Ramos (cell line): ENCODE results near the gene NTN1.

Experiments
- in situ Hi-C: fragments of 300-500 bp; cut with MboI; formaldehyde crosslinking; loops from one replicate; pipeline ENCODE4 v1.14.3; 2022; ENCODE audit warnings: low sequenced_read_pairs; ENCODE audit not compliant: unreplicated experiment

NTN1 gene

DNA sequence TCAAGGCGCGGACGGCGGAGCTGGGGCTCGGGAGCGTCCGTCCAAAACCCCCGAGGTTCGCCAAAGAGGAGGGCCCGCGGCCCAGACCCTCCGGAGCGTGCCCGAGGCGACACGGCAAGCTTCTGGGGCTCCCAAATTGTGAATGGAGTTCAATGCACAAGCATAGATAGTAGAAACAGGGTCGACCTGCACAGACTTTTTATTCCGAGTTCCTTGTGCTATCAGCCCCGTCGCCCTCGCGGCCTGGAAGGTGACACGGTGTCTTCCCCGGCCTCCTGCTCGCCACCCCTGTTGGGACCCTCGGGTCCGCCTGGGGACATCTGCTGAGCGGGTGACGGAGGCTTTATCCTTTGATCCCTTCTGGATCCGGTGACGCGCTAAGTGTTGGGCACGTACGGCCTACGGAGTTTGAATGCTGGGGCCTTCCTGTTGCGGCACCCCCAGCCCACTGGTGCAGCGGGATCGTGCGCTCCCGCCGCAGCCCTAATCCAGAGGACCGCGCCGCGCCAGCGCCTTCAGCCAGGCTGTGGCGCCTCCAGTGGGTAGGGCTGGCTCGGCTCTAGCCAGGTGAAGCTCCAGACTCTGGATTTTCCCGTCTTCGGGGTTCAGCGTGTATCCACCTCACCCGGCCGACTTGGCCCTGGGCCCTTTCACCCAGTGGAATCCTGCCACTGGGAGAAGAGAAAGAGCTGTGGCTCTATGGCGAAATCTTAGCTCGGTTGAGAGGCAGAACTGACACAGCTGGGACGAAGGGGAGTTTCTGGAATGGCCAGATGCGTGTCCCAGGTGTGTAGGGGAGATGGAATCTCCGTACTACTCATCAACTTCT is 17.0 kb upstream of the NTN1 start:
- in situ Hi-C loops, result no loop called here

DNA sequence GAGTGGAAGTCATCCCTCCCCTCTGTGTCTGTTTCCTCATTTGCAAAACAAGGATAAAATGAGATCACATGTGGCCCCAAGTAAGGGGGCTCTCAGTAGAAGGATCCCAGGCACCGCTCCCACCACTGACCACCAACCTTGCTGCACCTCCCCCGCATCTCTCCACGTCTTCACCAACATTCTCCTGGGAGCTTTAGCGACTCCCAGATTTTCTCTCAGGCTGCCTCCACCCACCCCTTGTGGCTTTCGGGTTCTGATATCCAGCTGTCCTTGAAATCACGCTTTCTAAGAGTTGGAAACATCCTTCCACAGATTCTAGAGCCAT is 16.4 kb upstream of the NTN1 start:
- in situ Hi-C loops, result no loop called here

DNA sequence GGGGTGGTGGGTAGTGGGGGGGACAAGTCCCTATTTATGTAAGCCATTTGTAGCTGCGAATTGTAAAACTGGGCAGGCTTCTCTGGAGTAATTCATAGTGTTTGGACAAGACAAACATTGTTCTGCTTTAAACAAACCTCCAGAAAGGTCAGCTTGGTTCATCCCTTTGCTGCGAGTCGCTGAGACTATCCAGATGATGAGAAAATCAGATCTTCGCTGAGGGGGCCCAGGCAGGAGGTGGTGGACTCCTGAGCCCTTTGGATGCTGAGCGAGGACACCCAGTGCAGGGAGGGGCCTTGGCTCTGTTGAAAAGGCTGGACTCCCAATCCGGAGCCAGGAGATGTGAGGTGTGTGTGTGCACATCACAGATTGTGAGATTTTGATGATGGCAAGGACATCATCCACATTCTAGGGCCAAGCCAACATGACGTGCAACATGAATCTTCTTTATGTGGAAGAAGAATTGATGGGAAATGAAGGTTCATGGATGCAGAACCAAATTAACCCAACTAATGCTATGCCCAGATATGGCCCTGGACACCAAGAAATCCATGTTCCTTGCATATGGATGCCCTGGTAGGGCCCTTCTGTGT is 15.0 kb upstream of the NTN1 start:
- in situ Hi-C loops, result no loop called here

DNA sequence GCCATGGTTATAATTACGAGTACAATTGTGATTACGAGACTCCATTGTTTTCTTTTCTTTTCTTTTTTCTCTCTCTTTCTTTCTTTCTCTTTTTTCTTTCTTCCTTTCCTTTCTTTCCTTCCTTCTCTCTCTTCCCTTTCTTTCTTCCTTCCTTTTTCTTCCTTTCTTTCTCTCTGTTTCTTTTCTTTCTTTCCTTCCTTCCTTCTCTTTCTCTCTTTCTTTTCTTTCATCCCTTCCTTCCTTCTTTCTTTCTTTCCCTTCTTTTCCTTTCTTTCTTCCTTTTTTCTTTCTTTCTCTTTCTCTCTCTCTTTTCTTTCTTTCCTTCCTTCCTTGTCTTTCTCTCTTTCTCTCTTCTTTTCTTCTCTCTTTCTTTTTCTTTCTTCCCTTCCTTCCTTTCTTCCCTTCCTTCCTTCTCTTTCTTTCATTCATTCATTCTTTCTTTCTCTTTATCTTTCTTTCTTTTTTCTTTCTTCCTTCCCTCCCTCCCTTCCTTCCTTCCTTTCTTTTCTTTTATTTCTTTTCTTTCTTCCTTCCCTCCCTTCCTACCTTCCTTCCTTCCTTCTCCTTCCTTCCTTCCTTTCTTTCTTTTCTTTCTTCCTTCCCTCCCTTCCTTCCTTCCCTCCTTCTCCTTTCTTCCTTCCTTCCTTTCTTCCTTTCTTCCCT is 14.1 kb upstream of the NTN1 start:
- in situ Hi-C loops, result no loop called here

DNA sequence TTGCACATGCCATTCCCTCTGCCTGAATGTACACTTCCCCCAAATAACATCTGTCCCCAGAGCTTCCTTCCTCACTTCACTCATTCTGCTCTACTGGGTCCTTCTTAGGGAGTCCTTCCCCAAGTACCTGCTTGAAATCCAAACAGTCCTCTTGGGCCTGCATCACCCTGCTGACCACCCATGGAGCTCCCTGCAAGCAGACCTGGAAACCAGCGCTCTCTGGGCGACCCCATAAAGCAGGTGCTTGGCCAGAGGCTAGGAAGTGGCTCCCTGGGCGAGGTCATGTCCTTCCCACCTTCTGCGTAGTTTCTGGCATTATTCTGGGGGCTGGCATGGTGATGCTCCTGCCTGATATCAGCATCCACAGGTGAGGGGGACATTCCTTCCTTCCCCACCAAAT is 12.2 kb upstream of the NTN1 start:
- in situ Hi-C loops, result no loop called here

DNA sequence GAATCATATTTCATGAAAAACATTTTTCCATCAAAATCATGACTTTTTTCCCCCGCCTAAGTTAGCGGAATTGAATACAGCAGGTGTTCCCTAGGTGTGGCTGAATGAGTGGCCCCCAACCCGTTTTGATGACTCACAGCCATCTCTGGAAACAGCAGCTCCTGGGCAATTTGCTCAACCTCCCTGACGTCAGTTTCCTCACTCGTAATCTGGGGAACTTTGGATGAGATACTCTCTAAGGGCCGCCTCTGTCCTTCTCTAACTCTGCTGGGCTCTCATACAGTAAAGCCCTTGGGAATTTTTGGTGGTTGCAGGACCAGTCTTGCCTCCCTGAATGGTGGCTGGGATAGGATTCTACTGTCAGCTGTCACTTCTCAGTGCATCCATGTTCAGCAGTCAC is 11.6 kb upstream of the NTN1 start:
- in situ Hi-C loops, result no loop called here

DNA sequence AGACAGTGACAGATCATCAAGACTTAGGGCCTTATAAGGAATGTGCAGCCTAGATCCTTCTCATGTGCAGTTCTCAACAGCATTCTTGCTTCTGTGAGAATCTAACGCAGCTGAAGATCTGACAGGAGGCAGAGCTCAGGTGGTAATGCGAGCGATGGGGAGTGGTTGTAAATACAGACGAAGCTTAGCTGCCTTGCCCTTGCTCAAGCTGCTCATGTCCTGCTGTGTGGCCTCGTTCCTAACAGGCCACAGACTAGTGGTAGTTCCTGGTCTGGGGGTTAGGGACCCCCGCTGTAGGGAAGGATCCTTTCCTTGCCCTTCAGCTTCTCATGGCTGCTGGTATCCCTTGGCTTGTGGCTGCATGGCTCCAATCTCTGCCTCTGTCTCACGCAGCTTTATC is 10.3 kb upstream of the NTN1 start:
- in situ Hi-C loops, result no loop called here

DNA sequence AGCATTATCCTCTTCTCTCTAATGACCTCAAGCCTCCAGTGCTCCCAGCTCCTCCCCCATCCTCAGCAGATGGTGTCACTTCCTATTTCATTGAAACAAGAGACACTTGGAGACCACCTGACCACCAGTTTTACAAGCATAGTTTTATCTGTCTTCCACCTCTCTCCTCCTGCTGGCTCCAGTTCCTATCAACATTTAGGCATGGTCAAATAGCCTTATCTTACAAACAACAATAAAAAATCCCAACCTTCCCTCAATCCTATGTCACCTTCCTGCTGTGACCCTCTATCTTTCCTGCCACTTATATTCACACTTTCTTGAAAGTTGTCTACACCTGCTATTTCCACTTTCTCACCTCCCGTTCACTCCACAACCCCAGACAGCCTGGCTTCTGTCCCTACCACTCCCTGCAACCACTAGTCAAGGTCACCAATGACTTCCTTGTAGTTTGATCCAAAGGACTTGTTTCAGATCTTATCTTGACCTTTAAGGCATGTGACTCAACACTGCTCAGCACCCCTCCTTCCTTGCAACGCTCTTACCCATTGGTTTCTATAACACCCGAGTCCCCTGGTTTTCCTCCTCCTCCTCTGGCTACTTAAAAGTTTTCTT is 4.3 kb upstream of the NTN1 start:
- in situ Hi-C loops, result no loop called here

DNA sequence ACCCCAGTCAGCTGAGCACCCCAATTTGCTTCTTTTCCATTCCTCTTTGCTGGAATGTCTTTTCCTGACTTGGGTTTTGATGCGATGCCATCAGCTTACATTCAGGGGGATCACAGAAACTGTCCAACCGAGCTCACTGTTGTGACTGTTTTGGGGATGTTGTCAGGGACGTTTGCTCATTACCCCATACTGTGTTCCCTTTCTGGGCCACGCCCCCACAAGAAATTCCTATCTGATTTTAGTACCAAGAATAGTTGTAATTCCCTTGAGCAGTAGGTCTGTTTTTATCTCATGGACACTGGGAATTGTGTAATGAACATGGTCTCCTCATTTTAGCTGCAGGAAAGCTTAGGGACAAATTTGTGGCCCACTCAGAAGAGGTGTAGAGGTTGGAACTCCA is 2.6 kb upstream of the NTN1 start:
- in situ Hi-C loops, result no loop called here

DNA sequence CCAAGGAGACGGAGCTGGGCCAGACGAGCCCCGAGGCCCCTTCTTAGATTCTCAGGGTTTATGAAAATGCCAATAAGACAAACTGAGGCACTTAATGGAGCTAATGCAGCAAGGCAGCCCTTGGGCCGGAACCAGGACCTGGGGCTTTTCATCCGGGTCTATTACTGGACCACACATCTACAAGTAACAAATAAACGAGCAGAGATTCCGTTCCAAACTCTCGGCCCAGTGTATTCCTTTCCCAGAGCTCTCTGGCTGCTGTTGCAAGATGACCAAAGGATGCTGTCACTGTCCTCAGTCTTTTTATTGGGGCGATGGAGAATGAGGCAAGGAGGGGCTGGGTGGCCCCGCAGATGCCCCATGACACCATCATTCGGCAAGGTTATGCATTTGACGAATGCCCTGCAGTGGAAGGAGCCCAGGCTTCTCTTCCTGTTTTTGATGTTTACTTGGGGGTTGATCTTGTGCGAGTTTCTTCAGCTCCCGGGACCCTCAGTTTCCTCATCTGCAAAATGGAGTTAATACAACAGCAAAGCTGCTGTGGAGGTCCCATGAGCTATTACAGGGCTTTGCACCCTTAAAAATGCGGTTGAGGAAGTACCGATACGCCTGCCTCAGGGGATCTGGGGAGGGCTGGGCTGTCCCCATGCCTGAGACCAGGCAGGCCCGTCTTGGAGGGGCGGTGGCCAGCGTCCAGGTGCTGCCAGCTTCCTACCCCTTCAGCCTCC is 1.1 kb upstream of the NTN1 start:
- in situ Hi-C loops, result no loop called here

DNA sequence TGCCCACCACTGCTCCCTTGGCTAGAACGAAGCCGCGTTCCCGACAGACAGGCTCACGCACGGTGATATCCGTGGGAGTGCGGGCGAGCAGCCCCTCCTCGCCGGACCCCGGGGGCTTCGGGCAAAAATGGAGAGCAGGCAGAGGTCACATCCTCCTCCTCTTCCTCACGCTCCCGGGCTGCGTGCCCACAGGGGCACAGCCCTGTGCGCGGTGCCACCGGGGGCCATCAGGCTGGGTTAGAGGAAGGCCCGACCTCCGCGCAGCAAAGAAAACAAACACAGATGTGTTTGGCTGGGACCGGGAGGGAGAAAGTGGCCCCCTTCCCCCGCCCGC is 519 bp upstream of the NTN1 start:
- in situ Hi-C loops, result no loop called here

DNA sequence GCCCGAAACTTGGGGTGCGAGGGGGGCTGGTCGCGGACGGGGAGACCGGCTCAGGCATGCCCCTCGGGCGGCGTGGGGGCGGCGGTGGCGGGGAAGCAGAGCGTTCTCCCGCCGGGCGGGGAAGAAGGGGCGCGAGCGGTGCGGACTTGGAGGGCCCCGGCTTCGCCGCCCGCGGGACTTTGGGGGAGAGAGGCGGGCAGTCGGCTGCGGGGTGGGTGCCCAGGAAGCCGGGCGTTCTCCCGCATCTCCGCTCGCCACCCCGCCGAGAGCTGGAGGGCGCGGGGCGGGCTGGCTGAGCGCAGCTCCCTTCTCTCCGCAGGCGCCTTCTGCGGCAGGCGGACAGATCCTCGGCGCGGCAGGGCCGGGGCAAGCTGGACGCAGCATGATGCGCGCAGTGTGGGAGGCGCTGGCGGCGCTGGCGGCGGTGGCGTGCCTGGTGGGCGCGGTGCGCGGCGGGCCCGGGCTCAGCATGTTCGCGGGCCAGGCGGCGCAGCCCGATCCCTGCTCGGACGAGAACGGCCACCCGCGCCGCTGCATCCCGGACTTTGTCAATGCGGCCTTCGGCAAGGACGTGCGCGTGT is 772 bp downstream of the NTN1 start:
- in situ Hi-C loops, result no loop called here

DNA sequence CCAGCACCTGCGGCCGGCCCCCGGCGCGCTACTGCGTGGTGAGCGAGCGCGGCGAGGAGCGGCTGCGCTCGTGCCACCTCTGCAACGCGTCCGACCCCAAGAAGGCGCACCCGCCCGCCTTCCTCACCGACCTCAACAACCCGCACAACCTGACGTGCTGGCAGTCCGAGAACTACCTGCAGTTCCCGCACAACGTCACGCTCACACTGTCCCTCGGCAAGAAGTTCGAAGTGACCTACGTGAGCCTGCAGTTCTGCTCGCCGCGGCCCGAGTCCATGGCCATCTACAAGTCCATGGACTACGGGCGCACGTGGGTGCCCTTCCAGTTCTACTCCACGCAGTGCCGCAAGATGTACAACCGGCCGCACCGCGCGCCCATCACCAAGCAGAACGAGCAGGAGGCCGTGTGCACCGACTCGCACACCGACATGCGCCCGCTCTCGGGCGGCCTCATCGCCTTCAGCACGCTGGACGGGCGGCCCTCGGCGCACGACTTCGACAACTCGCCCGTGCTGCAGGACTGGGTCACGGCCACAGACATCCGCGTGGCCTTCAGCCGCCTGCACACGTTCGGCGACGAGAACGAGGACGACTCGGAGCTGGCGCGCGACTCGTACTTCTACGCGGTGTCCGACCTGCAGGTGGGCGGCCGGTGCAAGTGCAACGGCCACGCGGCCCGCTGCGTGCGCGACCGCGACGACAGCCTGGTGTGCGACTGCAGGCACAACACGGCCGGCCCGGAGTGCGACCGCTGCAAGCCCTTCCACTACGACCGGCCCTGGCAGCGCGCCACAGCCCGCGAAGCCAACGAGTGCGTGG is 1.5 kb downstream of the NTN1 start:
- in situ Hi-C loops, result no loop called here

DNA sequence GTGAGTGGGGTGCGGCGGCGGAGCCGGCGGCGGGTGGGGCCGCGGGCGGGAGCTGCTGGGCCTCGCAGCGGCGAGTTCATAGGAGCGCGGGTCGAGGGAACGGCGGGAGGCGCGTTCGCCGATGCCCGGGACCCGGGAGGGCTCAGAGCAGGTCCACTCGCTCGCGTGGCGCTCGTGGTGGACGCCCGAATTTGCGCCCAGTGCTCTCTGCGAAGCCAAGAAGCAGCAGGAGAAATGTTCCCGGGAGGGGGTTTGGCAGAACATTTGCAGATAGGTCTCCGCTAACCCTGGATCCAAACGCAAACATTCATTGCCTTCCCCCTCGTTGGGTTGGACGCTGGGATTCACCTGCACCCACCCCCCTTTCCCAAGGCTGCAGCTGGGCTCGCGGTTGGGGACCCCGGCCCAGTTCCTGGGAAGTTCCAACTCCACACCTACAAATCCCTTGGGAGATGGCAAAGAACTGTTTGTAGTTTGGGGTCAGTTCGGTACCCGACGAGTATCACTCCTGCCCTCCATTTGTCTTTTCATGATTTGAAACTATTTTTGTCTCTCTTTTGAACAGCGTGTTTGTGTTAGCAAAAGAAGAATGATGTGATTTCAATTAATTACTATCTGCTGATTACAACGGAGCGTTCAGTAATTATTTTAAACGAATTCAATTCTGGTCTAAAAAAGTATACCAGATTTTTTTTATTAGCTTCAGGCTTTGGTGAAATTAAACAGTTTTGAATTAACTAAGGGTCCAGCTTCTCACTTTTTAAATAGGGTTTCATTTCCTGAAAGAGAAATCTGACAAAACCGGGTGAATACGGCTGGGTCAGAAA is 2.3 kb downstream of the NTN1 start:
- in situ Hi-C loops, result no loop called here

DNA sequence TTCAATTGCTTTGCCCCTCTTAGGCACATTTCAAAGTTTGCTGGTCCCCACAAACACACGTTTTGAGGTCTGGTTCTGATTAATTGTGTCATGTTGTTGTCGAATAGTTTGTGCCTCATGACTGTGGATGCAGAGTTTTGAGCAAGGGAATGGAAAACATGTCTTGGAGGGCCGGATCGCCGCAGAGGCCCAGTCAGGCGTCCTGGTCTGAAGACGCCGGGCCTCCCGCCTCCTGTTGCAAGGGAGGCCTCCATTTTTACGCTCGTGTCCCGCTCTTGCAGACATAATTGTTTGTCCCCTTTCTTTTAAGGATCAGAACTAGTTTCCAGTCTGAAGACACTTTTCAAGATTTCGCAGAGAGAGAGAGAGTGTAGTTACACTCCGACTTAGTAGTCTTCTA is 3.2 kb downstream of the NTN1 start:
- in situ Hi-C loops, result no loop called here

DNA sequence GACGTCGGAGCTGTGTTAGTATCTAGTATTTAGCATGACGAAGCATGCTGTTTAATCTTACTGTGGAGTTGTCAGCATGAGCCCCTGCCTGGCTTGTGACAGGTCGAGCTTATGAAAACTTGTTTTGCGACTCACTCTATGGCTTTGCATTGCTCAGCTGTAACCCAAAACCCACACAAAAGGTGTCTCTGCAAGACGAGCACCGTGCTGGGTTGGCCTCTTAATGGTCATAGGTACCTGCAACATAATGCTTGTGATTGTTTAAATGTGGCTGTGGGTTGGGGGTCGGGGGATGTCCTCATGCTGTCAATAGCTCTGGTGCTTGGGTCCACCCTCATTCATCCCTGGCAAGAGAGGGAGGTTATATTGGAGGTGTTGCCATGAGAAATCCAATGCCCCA is 5.4 kb downstream of the NTN1 start:
- in situ Hi-C loops, result no loop called here

DNA sequence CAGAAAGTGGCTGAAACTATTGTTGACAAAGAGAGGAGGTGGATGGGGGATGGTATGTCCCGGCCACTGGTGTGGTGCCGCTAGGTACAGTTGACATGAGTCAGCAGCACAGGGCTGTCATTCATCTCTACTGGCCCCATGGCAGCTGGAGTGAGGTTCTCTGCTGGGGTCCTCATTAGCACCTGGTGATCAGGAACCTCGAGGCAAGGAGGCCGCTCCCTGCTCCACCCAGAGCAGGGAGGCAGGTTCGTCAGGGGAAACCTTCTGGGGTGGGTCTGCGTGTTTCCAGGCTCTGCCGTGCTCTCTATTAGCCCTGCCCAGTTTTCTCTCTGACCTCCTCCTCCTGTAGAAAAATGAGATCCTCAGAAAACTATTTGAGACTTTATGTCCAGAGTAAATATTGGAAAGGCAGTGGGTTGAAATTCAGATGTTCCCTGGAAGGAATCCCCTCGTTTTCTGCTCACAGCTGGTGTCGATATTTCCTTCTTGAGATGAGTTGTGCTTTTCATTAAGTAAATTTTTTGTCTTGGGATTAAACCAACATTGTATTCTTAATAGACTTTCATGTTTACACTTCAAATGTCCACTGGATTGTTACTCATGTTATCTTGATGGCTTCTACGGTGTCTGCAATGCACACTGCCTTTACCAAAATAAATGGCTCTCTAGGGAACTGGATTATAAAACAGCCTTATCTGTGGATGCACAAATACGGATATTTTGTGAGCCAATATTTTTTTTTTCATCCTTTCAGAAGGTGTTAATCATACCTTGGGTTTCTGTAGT is 7.1 kb downstream of the NTN1 start:
- in situ Hi-C loops, result no loop called here

DNA sequence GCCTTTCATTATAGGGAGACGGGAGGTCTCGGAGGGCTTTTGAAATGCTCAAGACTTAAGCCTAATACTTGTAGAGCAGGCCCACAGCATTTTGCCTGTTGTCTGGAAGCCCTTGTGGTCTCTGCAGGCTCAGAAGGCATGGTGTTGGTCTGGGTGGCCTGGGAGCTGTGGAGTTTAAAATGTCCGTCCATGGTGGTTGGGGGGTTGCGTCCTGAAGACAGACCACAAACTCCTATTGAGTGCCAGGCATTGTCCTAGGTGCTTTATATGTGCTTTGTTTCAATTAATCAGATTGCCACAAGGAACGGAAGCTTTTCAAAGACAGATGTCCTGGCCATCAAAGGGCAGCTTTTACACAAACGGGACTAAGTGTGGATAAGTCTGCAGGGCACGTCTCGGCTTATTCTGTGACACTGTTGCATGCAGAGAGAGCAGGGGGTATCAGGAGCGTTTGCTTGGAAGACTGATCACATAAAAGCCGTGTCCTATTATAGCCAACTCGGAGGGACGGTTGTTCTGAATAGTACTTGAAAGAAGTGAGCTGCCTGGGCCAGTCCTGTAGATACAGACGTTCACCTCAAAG is 7.8 kb downstream of the NTN1 start:
- in situ Hi-C loops, result no loop called here
